HG03039 (cell line): ENCODE measurements around the gene CCDC81.

Experiments
- ATAC-seq: cut with Tn5 transposase; IDR thresholded peaks from one replicate; pipeline ENCODE4 v1.9.1; 2021; ENCODE audit warnings: mild to moderate bottlenecking, moderate library complexity; ENCODE audit not compliant: unreplicated experiment

Gene CCDC81

GRCh38 chr11:86435711-86436110 lies 61.0 kb downstream of the CCDC81 start:
- ATAC-seq: no peak

DNA sequence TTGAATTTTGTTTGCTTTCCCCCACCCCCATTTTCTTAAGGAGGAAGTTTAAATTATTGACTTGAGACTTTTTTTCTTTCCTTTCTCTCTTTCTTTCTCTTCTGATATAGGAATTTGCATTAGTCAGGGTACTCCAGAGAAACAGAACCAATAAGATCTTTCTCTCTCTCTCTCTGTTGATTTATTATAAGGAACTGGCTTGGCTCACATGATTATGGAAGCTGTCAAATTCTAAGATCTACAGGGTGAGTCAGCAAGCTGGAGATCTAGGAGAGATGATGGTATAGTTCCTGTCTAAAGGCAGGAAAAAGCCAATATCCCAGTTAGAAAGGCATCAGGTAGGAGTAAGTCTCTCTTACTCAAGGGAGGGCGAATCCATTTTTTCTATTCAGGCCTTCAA lies 64.0 kb downstream of the CCDC81 start:
- ATAC-seq: no peak

GRCh38 chr11:86440305-86440716 lies 65.6 kb downstream of the CCDC81 start:
- no peak for ATAC-seq

GRCh38 chr11:86440843-86441242 lies 66.2 kb downstream of the CCDC81 start:
- no peak for ATAC-seq

DNA sequence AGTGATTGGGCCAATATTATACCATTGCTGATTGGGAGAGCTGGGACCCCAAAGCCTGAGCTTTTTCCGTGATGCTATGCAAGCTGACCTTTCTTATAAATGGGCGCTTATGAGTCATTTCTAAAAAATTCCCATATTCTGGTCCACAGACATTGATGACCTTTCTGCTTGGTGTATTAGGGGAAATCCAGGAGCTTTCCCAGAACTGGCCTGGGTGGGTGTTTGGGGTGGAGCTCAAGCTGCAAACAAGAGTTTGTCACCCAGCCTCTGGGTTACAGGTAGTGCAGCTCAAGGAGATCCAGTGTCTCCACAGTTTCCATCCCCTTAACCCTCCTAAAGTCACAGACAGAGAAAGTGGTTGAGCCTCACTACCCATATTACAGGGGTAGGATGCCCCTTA lies 67.7 kb downstream of the CCDC81 start:
- ATAC-seq: no peak

DNA sequence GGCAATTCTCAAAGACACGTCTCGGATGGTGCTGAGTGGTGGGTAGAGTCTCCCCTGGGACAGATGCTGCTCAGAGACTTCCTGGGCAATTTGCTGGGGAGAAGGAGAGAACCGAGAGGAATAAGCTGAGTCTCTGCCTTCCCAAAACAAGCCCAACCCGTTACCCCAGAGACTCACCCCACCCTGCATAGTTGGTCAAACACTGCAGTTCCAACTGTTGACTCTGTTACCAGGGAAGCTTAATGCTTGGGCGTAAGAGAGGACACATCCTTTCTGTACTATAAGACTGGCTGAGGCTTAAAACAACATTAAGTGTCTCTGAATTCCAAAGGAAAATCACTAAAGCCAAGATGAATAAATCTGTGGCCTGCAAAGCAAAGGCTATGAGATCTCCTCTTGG lies 68.1 kb downstream of the CCDC81 start:
- no peak for ATAC-seq

GRCh38 chr11:86443415-86443814 lies 68.7 kb downstream of the CCDC81 start:
- peak; percentile 38 for ATAC-seq

GRCh38 chr11:86444981-86445380 lies 70.3 kb downstream of the CCDC81 start:
- no peak for ATAC-seq

- ATAC-seq: no peak
Measured at GRCh38 chr11:86446163-86446923, 71.7 kb downstream of the CCDC81 start.

GRCh38 chr11:86446924-86447285 lies 72.2 kb downstream of the CCDC81 start:
- no peak for ATAC-seq

DNA sequence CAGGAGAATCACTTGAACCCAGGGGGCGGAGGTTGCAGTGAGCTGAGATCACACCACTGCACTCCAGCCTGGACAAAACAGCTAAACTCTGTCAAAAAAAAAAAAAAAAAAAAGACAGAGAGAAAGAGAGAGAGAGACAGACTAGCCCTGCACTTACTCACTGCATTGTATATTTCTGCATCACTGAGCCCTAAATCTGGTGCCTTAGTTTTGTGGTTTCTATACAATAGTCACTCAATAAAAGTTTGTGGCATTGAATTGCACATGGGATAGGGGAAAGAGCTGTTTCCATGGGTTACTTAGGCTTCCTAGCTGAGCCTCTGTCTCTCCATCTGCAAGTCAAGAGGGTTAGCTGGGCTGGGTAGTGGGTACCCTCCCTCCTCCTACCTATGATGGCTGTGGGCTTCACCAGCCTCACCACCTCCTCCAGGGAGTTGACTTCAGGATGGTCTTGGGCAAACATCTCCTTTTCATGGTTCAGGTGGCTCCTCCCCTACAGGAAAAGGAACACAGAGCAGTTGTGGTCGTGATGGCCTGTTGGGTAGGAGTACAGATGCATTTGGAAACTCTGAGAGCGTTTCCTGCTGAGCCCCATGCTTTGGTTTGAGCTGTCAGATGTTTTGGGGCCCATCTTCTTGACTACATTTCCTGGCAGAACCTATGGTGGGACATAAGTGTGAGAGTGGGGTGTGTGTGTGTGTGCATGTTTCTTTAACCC lies 73.2 kb downstream of the CCDC81 start:
- ATAC-seq: no peak

DNA sequence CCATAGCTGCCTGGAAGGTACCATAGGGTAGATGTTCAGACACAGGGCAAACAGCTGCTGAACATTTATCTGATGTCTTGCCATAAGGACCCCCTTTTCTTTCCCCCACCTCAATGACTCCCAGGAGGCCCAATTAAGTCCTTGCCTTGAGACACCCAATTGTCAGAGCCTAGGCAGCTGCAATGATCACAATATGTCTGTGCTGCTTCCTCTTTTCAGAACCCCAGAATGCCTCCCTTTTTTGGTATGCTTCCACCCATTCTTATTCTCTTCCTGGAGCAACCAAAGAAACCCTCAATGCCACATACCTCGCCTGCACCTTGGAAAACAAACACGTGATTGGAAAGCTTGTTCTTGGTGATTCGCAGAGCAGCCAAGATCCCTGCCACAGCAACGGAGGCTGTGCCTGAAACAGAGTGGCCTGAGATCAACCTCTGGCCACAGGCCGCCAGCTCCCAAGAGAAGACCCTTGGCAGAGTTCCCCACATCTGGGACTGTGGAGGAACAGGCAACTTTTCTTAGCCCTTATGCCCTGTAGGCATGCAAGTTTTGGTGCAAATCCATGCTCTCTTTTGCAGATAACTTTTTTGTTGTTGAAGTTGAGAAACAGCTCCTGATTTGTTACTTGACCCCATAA lies 75.4 kb downstream of the CCDC81 start:
- no peak for ATAC-seq

- no peak for ATAC-seq
Measured at GRCh38 chr11:86453290-86454030, 78.8 kb downstream of the CCDC81 start.

DNA sequence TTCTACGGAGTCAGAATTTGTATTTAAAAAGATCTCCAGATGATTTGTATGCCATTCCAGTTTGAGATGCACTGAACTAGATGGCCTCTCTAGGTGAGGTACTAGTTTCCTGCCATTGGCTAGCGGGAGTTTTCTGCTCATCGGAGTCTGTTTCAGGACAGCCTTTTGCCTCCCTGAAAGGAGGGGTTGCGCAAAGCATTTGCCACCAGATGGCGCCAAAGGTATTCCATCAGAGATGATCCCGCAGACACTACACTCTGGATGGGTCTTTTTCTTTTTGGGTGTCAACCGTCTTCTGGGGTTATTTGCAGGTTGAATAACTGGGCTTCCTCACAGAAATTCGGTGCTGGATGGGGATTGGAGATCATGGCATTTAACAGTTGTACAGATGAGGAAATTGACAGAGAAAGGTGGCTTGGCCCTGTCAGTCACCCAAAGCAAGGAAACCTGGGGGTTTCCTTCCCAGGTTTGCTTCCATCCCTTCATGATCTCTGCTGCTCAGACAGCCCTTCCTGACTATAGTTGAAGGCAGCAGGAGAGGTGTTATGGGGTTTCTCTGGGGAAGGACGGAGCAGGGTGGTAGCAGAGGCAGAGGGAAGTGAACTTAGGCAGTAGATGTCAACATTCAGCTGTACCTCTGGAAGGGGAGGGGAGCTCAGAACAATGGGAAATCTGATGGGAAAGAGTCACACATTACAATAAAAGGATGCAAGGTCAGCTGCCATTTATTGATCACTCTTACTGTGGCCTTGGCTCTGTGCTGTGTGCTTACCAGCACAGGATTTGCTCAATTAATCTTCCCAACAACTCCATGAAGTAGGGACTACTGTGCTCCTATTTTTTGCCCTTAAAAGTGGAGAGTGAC lies 81.6 kb downstream of the CCDC81 start:
- ATAC-seq: peak; percentile 72

DNA sequence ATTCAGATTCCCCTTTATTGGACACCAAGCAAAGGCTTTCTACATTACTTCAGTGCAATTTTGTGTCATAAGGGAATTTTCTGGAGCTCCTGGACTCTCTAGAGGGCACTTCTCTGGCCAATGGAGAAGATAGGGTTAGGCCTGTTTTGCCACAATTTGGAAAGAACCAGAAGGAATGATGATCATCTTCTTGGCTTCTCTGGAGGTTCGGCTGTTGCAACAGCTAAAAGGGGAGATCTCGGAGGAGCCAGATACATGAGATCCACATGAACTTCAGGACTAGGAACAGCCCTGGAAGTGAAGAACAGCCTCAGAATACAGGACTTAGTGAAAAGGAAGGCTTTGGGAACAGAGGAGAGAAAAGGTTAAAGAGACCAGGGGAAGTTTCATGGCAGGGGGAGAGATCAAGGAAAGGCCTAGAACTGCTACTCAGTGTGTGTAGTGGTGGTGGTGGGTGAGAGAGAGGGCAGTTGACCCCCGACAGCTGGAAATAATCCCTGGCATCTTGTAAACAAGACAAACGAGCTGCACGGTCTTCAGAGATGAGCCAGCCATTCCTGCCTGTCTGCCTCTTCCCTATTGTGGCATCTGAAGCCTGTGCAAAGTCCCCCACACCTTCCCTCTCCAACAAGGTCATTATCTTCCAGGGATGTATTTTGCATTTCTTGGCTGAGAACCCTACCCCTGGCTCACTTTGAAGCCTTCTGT lies 83.8 kb downstream of the CCDC81 start:
- no peak for ATAC-seq

DNA sequence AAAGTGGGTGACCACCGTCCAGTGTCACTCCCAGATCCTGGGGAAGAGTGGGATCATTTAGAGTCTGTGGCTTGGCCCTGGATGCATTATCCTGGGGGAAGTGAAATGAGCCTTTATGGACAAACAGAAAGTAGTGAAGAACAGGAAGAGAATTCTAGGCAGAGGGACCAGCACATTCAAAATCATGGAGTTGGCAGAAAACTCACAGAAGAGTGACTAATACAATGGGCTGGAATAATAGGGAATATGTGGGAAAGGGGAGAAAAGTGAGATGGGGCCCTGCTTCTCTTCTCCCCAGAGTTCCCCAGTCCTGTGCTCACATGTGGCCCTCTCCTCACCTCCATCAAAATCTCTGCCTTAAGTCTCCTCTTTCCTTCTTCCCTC lies 84.3 kb downstream of the CCDC81 start:
- no peak for ATAC-seq

DNA sequence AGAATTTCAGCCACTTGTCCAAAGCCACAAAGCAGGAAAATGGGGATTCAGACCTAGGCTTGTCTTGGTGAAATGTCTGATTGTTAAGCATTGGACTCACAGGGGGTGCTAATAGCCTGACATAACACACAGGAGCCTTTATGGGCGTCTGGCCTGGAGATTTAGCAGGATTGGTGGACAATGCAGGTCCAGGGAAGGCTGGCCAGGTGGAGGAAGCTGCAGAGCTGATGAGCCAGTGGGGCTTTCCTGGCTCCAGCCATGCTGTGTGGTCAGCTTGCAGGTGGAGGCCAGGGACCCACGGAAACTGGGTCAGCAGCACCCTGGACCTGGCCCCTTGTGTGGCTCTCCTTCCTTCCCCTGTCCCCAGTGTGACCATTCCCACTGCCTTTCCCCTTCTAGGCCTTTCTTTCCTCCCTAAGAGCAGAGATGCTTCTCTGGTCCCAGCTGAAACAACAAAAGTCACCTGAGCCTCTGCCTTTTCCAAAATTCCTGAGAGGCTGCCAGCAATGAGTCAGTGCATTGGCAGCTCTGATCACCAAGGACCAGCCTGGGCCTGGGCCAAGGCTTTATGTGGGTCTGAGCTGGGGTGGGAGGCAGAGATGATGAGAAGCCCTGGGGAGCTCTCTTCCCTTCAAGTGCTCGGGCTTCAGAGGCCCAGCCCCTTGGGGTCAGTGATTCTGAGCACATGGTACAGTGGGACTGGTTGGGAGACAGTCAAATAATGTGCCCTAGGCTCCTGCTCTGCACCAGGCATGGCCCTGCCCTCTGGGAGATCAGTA lies 85.2 kb downstream of the CCDC81 start:
- no peak for ATAC-seq

- no peak for ATAC-seq
Measured at GRCh38 chr11:86460461-86461385, 86.0 kb downstream of the CCDC81 start.
